H1 (cell line): ENCODE measurements around the gene PRSS21.

Experiments used
- ATF3 ChIP-seq: IDR thresholded peaks from 2 replicates; pipeline ENCODE4 v1.6.1; 2011; ENCODE audit warnings: low read depth, mild to moderate bottlenecking, low read length; ENCODE audit not compliant: insufficient read depth
- CEBPB ChIP-seq: IDR thresholded peaks from 2 replicates; pipeline ENCODE4 v1.6.1; 2012; ENCODE audit warnings: low read depth, low read length
- CTCF ChIP-seq, 3 experiments: IDR thresholded peaks; 1 replicate in 2 of 3; 2 replicates in 1 of 3; pipeline versions ENCODE4 v1.5.1 to v1.6.1; 2011; ENCODE audit warnings: low read length in 3 of 3, mild to moderate bottlenecking in 3 of 3, inconsistent platforms in 2 of 3, low read depth in 1 of 3, moderate library complexity in 1 of 3; ENCODE audit not compliant: insufficient read depth in 1 of 3; ENCODE audit errors: control extremely low read depth in 1 of 3
- EP300 ChIP-seq, 2 experiments: IDR thresholded peaks; 1 replicate in 1 of 2; 2 replicates in 1 of 2; pipeline ENCODE4 v1.6.1; 2011 to 2012; ENCODE audit warnings: low read depth in 2 of 2, low read length in 2 of 2, mild to moderate bottlenecking in 2 of 2, borderline replicate concordance in 1 of 2, inconsistent platforms in 1 of 2, moderate library complexity in 1 of 2
- EZH2 ChIP-seq: fragments of 200-600 bp; sonication (generic); IDR thresholded peaks from 2 replicates; pipeline ENCODE4 v1.7.1; 2012; ENCODE audit warnings: low read depth, mild to moderate bottlenecking, moderate library complexity, low read length, inconsistent platforms; ENCODE audit not compliant: severe bottlenecking
- FOSL1 ChIP-seq: IDR thresholded peaks from 2 replicates; pipeline ENCODE4 v1.6.1; 2011; ENCODE audit warnings: mild to moderate bottlenecking, low read depth, low read length, moderate library complexity; ENCODE audit not compliant: insufficient read depth
- TBP ChIP-seq: IDR thresholded peaks from 2 replicates; pipeline ENCODE4 v1.6.1; 2011; ENCODE audit warnings: low read depth, low read length, improper control_type of control experiment
- TCF12 ChIP-seq: IDR thresholded peaks from 2 replicates; pipeline ENCODE4 v1.6.1; 2011; ENCODE audit warnings: low read depth, mild to moderate bottlenecking, low read length

GRCh38 chr16:2819939-2820835 lies 3.1 kb downstream of the PRSS21 start:
- TF ChIP-seq CTCF (IDR thresholded peaks at IDR 0.05; ENCODE audit: control extremely low read depth in 1 of 3, insufficient read depth in 1 of 3, low read depth in 1 of 3, low read length in 3 of 3) (no peak), TBP (no peak), CEBPB (no peak), EZH2 (no peak), EP300 (IDR thresholded peaks at IDR 0.05; ENCODE audit: borderline replicate concordance in 1 of 2, low read depth in 2 of 2, low read length in 2 of 2) (no peak), TCF12 (no peak), FOSL1 (no peak), ATF3 (no peak)
